ENCODE results near the gene ATP8B1. TPM values are rescaled to one million over a fixed set of nuclear protein-coding genes. Genes with fewer than 3 reads are reported as not detected.

ATP8B1 gene
- total RNA-seq, 1 experiment from 2014 or later: 1.1 TPM

GRCh38 chr18:57668021-57668420 lies 135.1 kb downstream of the ATP8B1 start:
- H3K4ac ChIP-seq (ENCODE audit: low read depth, low read length): no peak overlapping the region
- no peak overlapping the region for H3K18ac ChIP-seq (ENCODE audit: insufficient read length, low read depth, low read length)
- no peaks in the 10 kb centered on the region for H3K79me1 ChIP-seq (ENCODE audit: insufficient read depth, low read depth, low read length, poor library complexity, severe bottlenecking)
- no peak overlapping the region for H3K9ac ChIP-seq (ENCODE audit: extremely low read depth, insufficient read length, low read length)
- H4K5ac ChIP-seq (ENCODE audit: insufficient read length, low read depth, low read length): no peak overlapping the region
- Mint-ChIP-seq H3K36me3 (ENCODE audit: insufficient read depth in 1 of 3, low read depth in 3 of 3) (peaks cover 1 to 6% (median 4%) of the 10 kb centered on the region in 3 experiments; a peak in 4 of 7 replicates), H3K4me3 (no peak overlapping the region), H3K4me1 (peaks cover 0 to 11% of the 10 kb centered on the region in 2 experiments; a peak in 2 of 4 replicates), H3K27ac (peak overlapping the region in 1 of 3 experiments; percentile 6; a peak in 2 of 7 replicates), H3K27me3 (ENCODE audit: low read depth) (no peaks in the 10 kb centered on the region), H3K9me3 (peaks cover 3 to 4% of the 10 kb centered on the region in 2 experiments; a peak in 3 of 5 replicates)
- H4K91ac ChIP-seq (ENCODE audit: insufficient read length, low read depth, low read length): no peak overlapping the region
- H3K79me2 ChIP-seq (ENCODE audit: insufficient read depth, low read length): no peaks in the 10 kb centered on the region
- no peak overlapping the region for H2BK20ac ChIP-seq (ENCODE audit: low read depth, low read length, poor library complexity, severe bottlenecking)
- WGBS (ENCODE audit: extremely low coverage, insufficient read length, low lambda C conversion rate): no CpG with 5 or more reads among the region's 4 CpGs
- no peaks in the 10 kb centered on the region for H3K4me1 ChIP-seq (ENCODE audit: insufficient read depth, low read length)
- no peak overlapping the region for H3K4me2 ChIP-seq (ENCODE audit: insufficient read depth, insufficient read length, low read length)
- H3K14ac ChIP-seq (ENCODE audit: insufficient read depth, low read length): no peak overlapping the region
- H3K56ac ChIP-seq (ENCODE audit: insufficient read length, low read depth, low read length): no peak overlapping the region
- no peak overlapping the region for H2BK5ac ChIP-seq (ENCODE audit: insufficient read length, low read length)
- no peak overlapping the region for H2AK5ac ChIP-seq (ENCODE audit: insufficient read length, low read length)
- H3K9me3 ChIP-seq (ENCODE audit: control insufficient read depth, low read depth, low read length): no peaks in the 10 kb centered on the region
- no peak overlapping the region for H2AFZ ChIP-seq (ENCODE audit: low read length)
- DNase-seq: no peak
- no peak for TF ChIP-seq CTCF (conservative IDR thresholded peaks at IDR 0.05)
- H3K27ac ChIP-seq (ENCODE audit: insufficient read length, low read depth, low read length): no peak overlapping the region
- no peak overlapping the region for H2BK12ac ChIP-seq (ENCODE audit: insufficient read length, low read depth, low read length)
- H2BK15ac ChIP-seq (ENCODE audit: low read depth, low read length): no peak overlapping the region
- H4K20me1 ChIP-seq (ENCODE audit: control insufficient read depth, insufficient read depth, insufficient read length): no peaks in the 10 kb centered on the region
- H3T11ph ChIP-seq (ENCODE audit: low read length): no peak overlapping the region
- H3K23me2 ChIP-seq (ENCODE audit: insufficient read length, low read depth, low read length, poor library complexity, severe bottlenecking): no peaks in the 10 kb centered on the region
- H4K8ac ChIP-seq (replicated peaks; ENCODE audit: insufficient read length, low read depth, low read length): no peak overlapping the region
- H2BK120ac ChIP-seq (ENCODE audit: low read depth, low read length, poor library complexity, severe bottlenecking): no peak overlapping the region
- no peak overlapping the region for H3K23ac ChIP-seq (ENCODE audit: insufficient read length, low read depth, low read length)
- H3K27me3 ChIP-seq (ENCODE audit: insufficient read depth, low read length): no peaks in the 10 kb centered on the region

Measured in H9 (cell line).